Esophagus muscularis mucosa (tissue), 3 donors: ENCODE measurements around the gene SLC24A3.

Experiments used
- POLR2A ChIP-seq: fragments of 450-650 bp; IDR thresholded peaks from one replicate; pipeline ENCODE4 v1.6.1; 2017; ENCODE audit warnings: antibody characterized with exemption, moderate library complexity, mild to moderate bottlenecking, low read depth
- POLR2AphosphoS5 ChIP-seq, 2 donors: sonication (generic); formaldehyde crosslinking; IDR thresholded peaks; one replicate each; pipeline ENCODE4 v1.6.1; 2017; ENCODE audit warnings: antibody characterized with exemption in 2 of 2
- TF ChIP-seq, protein P1 (sequence below), 3 experiments: fragments of 200-600 bp in 2 of 3; fragments of 450-650 bp in 1 of 3; sonication (generic) in 2 of 3; IDR thresholded peaks; one replicate each; pipeline ENCODE4 v1.5.1; 2017 to 2019; ENCODE audit warnings: antibody characterized with exemption in 3 of 3, mild to moderate bottlenecking in 2 of 3, moderate library complexity in 1 of 3

DNA sequence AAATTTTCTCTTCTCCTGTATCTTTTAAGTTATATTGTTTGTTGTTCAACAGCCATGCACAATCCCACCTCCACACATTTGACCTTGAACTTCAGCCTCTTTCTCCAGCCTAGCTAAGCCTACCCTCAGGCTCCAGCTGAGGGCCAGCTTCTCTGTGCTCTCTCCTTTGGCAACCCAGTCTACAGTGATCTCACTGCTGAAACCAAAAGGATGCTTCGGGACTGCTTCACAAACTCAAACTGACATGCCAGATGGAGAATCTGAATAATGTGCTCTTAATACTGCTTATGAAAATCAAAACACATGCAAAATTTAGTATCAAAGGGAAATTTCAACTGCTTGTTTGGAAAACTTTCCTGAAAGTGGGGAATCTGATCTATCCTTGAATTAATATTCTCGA, 529.5 kb downstream of the SLC24A3 start:
- TF ChIP-seq, protein P1, sequence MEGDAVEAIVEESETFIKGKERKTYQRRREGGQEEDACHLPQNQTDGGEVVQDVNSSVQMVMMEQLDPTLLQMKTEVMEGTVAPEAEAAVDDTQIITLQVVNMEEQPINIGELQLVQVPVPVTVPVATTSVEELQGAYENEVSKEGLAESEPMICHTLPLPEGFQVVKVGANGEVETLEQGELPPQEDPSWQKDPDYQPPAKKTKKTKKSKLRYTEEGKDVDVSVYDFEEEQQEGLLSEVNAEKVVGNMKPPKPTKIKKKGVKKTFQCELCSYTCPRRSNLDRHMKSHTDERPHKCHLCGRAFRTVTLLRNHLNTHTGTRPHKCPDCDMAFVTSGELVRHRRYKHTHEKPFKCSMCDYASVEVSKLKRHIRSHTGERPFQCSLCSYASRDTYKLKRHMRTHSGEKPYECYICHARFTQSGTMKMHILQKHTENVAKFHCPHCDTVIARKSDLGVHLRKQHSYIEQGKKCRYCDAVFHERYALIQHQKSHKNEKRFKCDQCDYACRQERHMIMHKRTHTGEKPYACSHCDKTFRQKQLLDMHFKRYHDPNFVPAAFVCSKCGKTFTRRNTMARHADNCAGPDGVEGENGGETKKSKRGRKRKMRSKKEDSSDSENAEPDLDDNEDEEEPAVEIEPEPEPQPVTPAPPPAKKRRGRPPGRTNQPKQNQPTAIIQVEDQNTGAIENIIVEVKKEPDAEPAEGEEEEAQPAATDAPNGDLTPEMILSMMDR (IDR thresholded peaks at IDR 0.05) = no peak
- TF ChIP-seq POLR2A (no peak), POLR2AphosphoS5 (IDR thresholded peaks at IDR 0.05) (no peak)
